PFSK-1 (cell line): ENCODE data around the gene YRDC.

Experiments
- FOXP2 ChIP-seq: optimal IDR thresholded peaks from 2 replicates; pipeline ENCODE3; 2011; ENCODE audit warnings: borderline replicate concordance, control low read depth, inconsistent platforms; ENCODE audit not compliant: insufficient read depth; ENCODE audit errors: extremely low read length, extremely low read depth
- POLR2AphosphoS5 ChIP-seq: IDR thresholded peaks from 2 replicates; pipeline ENCODE4 v1.6.1; 2012; ENCODE audit warnings: low read depth, mild to moderate bottlenecking, control low read depth, low read length, moderate library complexity
- SIN3A ChIP-seq: IDR thresholded peaks from 2 replicates; pipeline ENCODE4 v1.6.1; 2012; ENCODE audit warnings: mild to moderate bottlenecking, low read length, moderate library complexity, borderline replicate concordance; ENCODE audit not compliant: insufficient read depth
- TAF1 ChIP-seq: IDR thresholded peaks from 2 replicates; pipeline ENCODE4 v1.6.1; 2012; ENCODE audit warnings: low read length, control low read depth, borderline replicate concordance; ENCODE audit not compliant: insufficient read depth
- TF ChIP-seq, protein P1 (sequence below), 2 experiments: IDR thresholded peaks; 2 replicates each; pipeline versions ENCODE4 v1.6.1 to v1.8.0; 2011 to 2012; ENCODE audit warnings: low read depth in 2 of 2, low read length in 2 of 2, control low read depth in 1 of 2, inconsistent platforms in 1 of 2, mild to moderate bottlenecking in 1 of 2, moderate library complexity in 1 of 2; ENCODE audit not compliant: insufficient read depth in 1 of 2

DNA sequence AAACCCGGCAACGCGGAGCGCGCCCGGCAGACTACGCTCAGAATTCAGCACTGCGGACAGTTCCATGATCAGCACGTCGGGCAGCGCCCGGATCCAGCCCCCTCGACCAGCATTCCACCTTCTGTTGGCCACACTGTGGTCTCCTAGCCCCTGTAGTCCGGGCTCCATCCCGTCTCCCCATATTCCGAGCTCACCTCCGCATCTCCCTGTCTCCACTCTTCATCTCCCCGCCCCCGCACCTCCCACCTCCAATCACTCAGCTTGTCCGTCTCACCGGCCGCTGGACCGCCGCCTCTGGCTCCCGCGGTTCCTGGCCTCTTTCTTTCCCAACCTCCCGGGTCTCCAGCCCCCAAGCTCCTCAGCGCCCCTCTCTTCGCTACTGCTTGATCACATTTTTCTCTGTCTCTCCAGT, 43.6 kb downstream of the YRDC start:
- no peak for TF ChIP-seq POLR2AphosphoS5
- no peak for TF ChIP-seq TAF1
- peak; percentile 99 for TF ChIP-seq SIN3A
- TF ChIP-seq, protein P1, sequence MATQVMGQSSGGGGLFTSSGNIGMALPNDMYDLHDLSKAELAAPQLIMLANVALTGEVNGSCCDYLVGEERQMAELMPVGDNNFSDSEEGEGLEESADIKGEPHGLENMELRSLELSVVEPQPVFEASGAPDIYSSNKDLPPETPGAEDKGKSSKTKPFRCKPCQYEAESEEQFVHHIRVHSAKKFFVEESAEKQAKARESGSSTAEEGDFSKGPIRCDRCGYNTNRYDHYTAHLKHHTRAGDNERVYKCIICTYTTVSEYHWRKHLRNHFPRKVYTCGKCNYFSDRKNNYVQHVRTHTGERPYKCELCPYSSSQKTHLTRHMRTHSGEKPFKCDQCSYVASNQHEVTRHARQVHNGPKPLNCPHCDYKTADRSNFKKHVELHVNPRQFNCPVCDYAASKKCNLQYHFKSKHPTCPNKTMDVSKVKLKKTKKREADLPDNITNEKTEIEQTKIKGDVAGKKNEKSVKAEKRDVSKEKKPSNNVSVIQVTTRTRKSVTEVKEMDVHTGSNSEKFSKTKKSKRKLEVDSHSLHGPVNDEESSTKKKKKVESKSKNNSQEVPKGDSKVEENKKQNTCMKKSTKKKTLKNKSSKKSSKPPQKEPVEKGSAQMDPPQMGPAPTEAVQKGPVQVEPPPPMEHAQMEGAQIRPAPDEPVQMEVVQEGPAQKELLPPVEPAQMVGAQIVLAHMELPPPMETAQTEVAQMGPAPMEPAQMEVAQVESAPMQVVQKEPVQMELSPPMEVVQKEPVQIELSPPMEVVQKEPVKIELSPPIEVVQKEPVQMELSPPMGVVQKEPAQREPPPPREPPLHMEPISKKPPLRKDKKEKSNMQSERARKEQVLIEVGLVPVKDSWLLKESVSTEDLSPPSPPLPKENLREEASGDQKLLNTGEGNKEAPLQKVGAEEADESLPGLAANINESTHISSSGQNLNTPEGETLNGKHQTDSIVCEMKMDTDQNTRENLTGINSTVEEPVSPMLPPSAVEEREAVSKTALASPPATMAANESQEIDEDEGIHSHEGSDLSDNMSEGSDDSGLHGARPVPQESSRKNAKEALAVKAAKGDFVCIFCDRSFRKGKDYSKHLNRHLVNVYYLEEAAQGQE (IDR thresholded peaks at IDR 0.05; ENCODE audit: insufficient read depth in 1 of 2, low read depth in 2 of 2, low read length in 2 of 2): peak; percentile 99
- no peak for TF ChIP-seq FOXP2
